ENCODE measurements around the gene VWDE.
A peak's percentile ranks its signal among the peaks of the same experiment; 100 is the strongest.

The VWDE gene

DNA sequence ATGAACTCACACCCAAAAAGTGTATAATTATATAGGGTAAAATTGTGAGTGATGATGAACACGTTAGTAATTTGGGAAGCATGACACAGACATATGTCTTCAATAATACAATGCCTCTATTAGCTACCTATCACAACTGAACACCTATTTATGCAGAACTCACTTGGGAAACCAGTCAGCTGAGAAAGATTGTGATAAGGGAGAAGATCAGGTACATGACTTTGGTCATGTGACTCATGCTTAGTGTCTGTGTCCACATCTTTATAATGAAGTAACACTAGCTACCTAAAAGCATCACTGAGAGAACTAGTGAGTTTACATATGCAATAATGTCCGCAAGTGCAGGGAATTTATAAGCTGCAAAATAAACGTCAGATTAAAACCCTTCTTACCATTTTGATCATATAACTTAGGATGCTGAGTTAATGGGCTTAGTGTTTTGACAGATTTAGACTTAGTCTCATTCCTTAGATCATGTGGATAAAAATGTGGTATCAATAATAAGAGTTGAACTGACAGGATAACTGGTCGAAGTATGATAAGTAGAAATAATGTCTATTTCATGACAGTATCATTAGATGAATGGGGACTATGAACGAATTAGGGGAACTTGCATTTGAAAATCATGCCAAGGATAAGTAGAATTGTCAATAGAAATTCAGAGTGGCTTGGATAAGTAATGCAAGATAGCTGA, 11.6 kb downstream of the VWDE start:
- DNase-seq (ENCODE audit: extremely low spot score), result no peak
- ChIA-PET POLR2A (no interaction called here), CTCF (interaction anchor here (1.4 kb wide), 1 partner anchor 66 kb away, joined by 5 read pairs; no protein-coding TSS in a partner anchor)

DNA sequence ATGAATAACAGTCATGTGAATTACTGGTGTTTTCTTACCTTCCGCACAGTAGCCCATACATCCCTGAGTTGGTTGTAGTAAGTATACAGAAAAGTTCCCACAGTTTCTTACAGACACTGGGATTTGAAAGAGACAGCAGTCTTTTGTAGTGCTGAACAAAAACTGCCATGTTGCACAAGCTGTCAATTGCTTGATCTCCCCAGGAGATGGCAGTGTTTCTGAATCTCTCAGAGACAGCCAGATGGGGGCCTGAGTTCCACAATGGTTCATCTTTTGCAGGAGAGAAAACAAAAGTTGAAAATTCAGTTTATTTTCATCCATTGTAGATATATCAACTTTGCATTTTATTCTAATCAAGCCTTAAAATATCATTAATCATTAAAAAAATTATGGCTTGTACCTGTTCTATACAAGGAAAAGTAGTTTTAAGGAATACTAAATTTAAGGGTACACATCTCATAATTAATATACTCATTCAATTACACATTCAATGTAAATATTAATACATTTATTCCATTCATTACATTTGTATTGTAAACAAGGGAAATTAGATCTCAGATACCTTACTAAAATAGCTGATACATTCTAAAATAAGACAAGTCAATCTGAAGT, 14.5 kb downstream of the VWDE start:
- CTCF ChIA-PET, result interaction anchor here (1.6 kb wide), 1 partner anchor 15 kb away, joined by 6 read pairs; the partner anchor contains the start of gene VWDE

More for the DNA sequence above, 11.6 kb downstream of the VWDE start:
- TF ChIP-seq BHLHE40 (IDR thresholded peaks at IDR 0.05; ENCODE audit: borderline replicate concordance) (no peak), HDGF (IDR thresholded peaks at IDR 0.05; ENCODE audit: borderline replicate concordance) (no peak), LEF1 (IDR thresholded peaks at IDR 0.05; ENCODE audit: borderline replicate concordance) (no peak), FOXM1 (IDR thresholded peaks at IDR 0.05; ENCODE audit: borderline replicate concordance) (no peak), ZNF384 (IDR thresholded peaks at IDR 0.05) (no peak), CTBP1 (IDR thresholded peaks at IDR 0.05; ENCODE audit: borderline replicate concordance) (no peak), ELF4 (IDR thresholded peaks at IDR 0.05) (no peak), TARDBP (IDR thresholded peaks at IDR 0.05) (no peak), FOXK2 (IDR thresholded peaks at IDR 0.05) (no peak), SUZ12 (IDR thresholded peaks at IDR 0.05) (no peak), ARNT (IDR thresholded peaks at IDR 0.05) (no peak), NFRKB (IDR thresholded peaks at IDR 0.05) (no peak), SP1 (IDR thresholded peaks at IDR 0.05) (no peak), FOXA1 (IDR thresholded peaks at IDR 0.05) (no peak)

DNA sequence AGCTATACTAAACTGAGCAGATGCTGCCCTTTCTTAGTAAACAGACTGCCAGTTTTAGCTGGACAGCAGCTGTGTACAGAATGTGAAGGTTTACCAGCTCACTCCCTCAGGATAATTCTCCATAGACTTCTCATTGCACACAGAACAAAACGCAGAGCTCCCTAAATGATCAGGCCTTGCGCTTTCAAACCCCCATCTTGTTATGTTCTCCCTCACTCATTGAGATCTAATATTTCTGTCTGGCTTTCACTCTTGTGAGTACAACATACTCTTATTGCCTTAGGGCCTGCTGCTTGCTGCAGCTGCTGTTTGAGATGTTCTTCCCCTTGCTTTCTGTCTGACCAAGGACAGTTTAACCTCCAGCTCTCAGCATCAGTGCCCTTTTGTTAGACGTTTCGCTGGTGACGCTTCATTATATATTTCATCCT, 17.3 kb downstream of the VWDE start:
- POLR2A ChIA-PET, result no interaction called here
- no peak for DNase-seq (ENCODE audit: extremely low spot score)
- TF ChIP-seq NFRKB (IDR thresholded peaks at IDR 0.05) (no peak), ZNF384 (IDR thresholded peaks at IDR 0.05) (no peak), FOXK2 (IDR thresholded peaks at IDR 0.05) (no peak), BHLHE40 (IDR thresholded peaks at IDR 0.05; ENCODE audit: borderline replicate concordance) (no peak), SUZ12 (IDR thresholded peaks at IDR 0.05) (no peak), LEF1 (IDR thresholded peaks at IDR 0.05; ENCODE audit: borderline replicate concordance) (no peak), FOXM1 (IDR thresholded peaks at IDR 0.05; ENCODE audit: borderline replicate concordance) (no peak), FOXA1 (IDR thresholded peaks at IDR 0.05) (no peak), TARDBP (IDR thresholded peaks at IDR 0.05) (no peak), CTBP1 (IDR thresholded peaks at IDR 0.05; ENCODE audit: borderline replicate concordance) (no peak), ELF4 (IDR thresholded peaks at IDR 0.05) (no peak), HDGF (IDR thresholded peaks at IDR 0.05; ENCODE audit: borderline replicate concordance) (no peak), L3MBTL2 (conservative IDR thresholded peaks at IDR 0.05) (no peak), ARNT (IDR thresholded peaks at IDR 0.05) (no peak), SP1 (IDR thresholded peaks at IDR 0.05) (no peak)
- TF ChIP-seq, protein P1, sequence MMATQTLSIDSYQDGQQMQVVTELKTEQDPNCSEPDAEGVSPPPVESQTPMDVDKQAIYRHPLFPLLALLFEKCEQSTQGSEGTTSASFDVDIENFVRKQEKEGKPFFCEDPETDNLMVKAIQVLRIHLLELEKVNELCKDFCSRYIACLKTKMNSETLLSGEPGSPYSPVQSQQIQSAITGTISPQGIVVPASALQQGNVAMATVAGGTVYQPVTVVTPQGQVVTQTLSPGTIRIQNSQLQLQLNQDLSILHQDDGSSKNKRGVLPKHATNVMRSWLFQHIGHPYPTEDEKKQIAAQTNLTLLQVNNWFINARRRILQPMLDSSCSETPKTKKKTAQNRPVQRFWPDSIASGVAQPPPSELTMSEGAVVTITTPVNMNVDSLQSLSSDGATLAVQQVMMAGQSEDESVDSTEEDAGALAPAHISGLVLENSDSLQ (IDR thresholded peaks at IDR 0.05), result no peak
- CTCF ChIA-PET, result no interaction called here

More for the DNA sequence above, 14.5 kb downstream of the VWDE start:
- peak; percentile 62 for DNase-seq (ENCODE audit: extremely low spot score)
- no peak for TF ChIP-seq BHLHE40 (IDR thresholded peaks at IDR 0.05; ENCODE audit: borderline replicate concordance)
- TF ChIP-seq, protein P1 (IDR thresholded peaks at IDR 0.05), result peak; percentile 25; the same call in 1 of the 2 replicates
- TF ChIP-seq TARDBP (IDR thresholded peaks at IDR 0.05), result no peak
- TF ChIP-seq SUZ12 (IDR thresholded peaks at IDR 0.05), result no peak
- POLR2A ChIA-PET, result no interaction called here

DNA sequence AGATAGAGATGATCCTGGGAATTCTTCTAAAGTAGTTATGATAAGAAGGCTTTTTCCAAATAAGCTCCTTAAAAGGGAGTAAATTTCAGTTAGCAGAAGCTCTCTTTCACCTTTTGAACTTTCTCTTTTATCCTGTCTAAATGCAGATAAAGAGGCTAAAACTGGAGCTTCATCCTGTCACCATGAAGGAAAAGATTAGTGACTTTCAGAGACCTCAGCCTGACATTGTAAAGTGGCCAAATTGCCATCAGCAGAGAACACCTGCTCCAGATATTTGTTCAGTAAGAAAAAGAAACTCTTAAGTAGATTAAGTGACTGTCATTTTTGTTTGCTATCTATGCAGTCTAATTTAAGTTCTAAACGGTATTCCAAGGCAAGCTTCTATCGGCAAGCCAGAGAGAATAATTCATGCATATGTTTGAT, 18.3 kb downstream of the VWDE start:
- DNase-seq (ENCODE audit: extremely low spot score), result no peak
- ChIA-PET POLR2A (interaction anchor here (0.5 kb wide), 1 partner anchor 19 kb away, joined by 3 read pairs; the partner anchor contains the start of gene VWDE), CTCF (no interaction called here)
- no peak for TF ChIP-seq BHLHE40 (IDR thresholded peaks at IDR 0.05; ENCODE audit: borderline replicate concordance)
- TF ChIP-seq NFRKB (IDR thresholded peaks at IDR 0.05), result no peak

DNA sequence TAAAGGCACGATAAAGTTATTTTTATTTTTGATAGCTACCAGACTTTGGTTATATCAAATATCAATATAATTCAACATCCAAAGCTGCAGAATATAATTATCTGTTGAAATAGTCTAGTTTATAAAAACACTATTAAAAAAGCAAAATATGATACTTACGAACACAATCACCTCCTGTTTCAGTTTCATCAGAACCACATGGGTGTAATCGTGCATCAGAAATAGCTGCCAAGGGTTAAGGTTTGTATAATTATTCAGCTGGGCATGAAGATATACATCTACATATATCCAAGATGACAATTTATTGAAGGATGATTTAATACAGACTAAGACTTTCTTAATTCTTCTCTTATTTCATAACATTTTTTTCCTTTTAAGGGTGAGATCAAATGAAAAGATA, 20.3 kb downstream of the VWDE start:
- DNase-seq (ENCODE audit: extremely low spot score), result no peak
- ChIA-PET CTCF (no interaction called here), POLR2A (no interaction called here)
- TF ChIP-seq HDGF (IDR thresholded peaks at IDR 0.05; ENCODE audit: borderline replicate concordance) (no peak), FOXK2 (IDR thresholded peaks at IDR 0.05) (no peak), ELF4 (IDR thresholded peaks at IDR 0.05) (no peak), L3MBTL2 (conservative IDR thresholded peaks at IDR 0.05) (no peak), CTBP1 (IDR thresholded peaks at IDR 0.05; ENCODE audit: borderline replicate concordance) (no peak), SUZ12 (IDR thresholded peaks at IDR 0.05) (no peak), BHLHE40 (IDR thresholded peaks at IDR 0.05; ENCODE audit: borderline replicate concordance) (no peak), FOXM1 (IDR thresholded peaks at IDR 0.05; ENCODE audit: borderline replicate concordance) (no peak), NFRKB (IDR thresholded peaks at IDR 0.05) (no peak), ZNF384 (IDR thresholded peaks at IDR 0.05) (no peak), ARNT (IDR thresholded peaks at IDR 0.05) (no peak), LEF1 (IDR thresholded peaks at IDR 0.05; ENCODE audit: borderline replicate concordance) (no peak), FOXA1 (IDR thresholded peaks at IDR 0.05) (no peak), SP1 (IDR thresholded peaks at IDR 0.05) (no peak), TARDBP (IDR thresholded peaks at IDR 0.05) (no peak)
- TF ChIP-seq, protein P1 (IDR thresholded peaks at IDR 0.05), result no peak

DNA sequence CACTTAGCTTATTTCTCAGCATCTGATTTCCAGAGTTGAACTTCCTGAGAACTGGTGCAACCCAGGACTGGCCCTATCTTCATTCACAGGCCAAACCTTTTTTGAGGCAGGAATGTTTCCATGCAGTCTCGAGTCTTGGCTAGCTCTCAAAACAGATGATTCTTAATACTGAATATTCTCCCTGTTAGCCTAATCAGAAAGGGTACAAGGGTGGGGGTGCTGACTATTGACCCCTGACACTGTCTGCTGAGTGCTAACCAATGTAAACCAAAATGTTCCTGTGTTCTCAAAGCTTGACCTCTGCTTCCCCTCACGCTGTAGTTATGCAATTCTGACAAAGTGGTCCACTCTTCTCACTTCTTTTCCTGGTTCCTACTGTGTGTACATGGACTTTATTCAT, 25.3 kb downstream of the VWDE start:
- POLR2A ChIA-PET, result no interaction called here
- CTCF ChIA-PET, result no interaction called here
- TF ChIP-seq NFRKB (IDR thresholded peaks at IDR 0.05) (no peak), L3MBTL2 (conservative IDR thresholded peaks at IDR 0.05) (no peak), FOXK2 (IDR thresholded peaks at IDR 0.05) (no peak), ZNF384 (IDR thresholded peaks at IDR 0.05) (no peak), ELF4 (IDR thresholded peaks at IDR 0.05) (no peak)
- TF ChIP-seq, protein P1 (IDR thresholded peaks at IDR 0.05), result no peak
- no peak for DNase-seq (ENCODE audit: extremely low spot score)

All from HEK293T (cell line).